ENCODE results near the gene PALMD. TPM values are rescaled to one million over a fixed set of nuclear protein-coding genes. Genes with fewer than 3 reads are reported as not detected.
A peak's percentile ranks its signal among the peaks of the same experiment; 100 is the strongest.

Gene PALMD, protein sequence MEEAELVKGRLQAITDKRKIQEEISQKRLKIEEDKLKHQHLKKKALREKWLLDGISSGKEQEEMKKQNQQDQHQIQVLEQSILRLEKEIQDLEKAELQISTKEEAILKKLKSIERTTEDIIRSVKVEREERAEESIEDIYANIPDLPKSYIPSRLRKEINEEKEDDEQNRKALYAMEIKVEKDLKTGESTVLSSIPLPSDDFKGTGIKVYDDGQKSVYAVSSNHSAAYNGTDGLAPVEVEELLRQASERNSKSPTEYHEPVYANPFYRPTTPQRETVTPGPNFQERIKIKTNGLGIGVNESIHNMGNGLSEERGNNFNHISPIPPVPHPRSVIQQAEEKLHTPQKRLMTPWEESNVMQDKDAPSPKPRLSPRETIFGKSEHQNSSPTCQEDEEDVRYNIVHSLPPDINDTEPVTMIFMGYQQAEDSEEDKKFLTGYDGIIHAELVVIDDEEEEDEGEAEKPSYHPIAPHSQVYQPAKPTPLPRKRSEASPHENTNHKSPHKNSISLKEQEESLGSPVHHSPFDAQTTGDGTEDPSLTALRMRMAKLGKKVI
- not detected for total RNA-seq
- not detected for polyA plus RNA-seq
- 0 reads per million in 6 experiments for total RNA-seq

DNA sequence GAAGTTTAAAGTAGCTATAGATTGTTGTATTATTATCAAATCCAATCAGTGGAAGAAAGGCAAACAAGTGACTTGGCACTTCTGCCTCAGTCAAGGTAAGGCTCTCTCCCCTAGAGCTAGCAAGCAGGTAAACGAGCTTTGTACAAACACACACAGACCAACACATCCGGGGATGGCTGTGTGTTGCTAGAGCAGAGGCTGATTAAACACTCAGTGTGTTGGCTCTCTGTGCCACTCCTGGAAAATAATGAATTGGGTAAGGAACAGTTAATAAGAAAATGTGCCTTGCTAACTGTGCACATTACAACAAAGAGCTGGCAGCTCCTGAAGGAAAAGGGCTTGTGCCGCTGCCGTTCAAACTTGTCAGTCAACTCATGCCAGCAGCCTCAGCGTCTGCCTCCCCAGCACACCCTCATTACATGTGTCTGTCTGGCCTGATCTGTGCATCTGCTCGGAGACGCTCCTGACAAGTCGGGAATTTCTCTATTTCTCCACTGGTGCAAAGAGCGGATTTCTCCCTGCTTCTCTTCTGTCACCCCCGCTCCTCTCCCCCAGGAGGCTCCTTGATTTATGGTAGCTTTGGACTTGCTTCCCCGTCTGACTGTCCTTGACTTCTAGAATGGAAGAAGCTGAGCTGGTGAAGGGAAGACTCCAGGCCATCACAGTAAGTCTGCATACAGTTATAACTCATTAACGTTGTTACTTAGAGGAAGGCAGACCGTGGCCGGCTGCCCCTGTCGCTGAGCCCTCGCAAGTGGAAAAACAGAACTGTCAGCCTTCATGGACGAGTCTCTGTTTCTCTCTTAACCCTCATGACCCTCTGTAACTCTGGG lies at the start of gene PALMD:
Gene PALMD (plus strand): TSS at position 415 of the 833 bp plus-strand sequence. CDS start 205 bp downstream, at position 620.
- H3K27me3 Mint-ChIP-seq = peaks cover 11 to 34% (median 22%) of the 10 kb centered on the region in 5 donors
- no peak for ATAC-seq
- no peaks in the 10 kb centered on the region for H3K36me3 Mint-ChIP-seq
- H3K9me3 Mint-ChIP-seq = peaks cover 0 to 2% (median 0%) of the 10 kb centered on the region in 9 donors
- no peak within 1 kb of the TSS for H3K27ac Mint-ChIP-seq
- H3K4me3 Mint-ChIP-seq = peak within 1 kb of the TSS in 1 of 10 donors; percentile 11
- DNase-seq = no peak
- POLR2A ChIA-PET = no interaction called here
- peaks cover 0 to 6% (median 2%) of the 10 kb centered on the region in 4 donors for H3K4me1 Mint-ChIP-seq

DNA sequence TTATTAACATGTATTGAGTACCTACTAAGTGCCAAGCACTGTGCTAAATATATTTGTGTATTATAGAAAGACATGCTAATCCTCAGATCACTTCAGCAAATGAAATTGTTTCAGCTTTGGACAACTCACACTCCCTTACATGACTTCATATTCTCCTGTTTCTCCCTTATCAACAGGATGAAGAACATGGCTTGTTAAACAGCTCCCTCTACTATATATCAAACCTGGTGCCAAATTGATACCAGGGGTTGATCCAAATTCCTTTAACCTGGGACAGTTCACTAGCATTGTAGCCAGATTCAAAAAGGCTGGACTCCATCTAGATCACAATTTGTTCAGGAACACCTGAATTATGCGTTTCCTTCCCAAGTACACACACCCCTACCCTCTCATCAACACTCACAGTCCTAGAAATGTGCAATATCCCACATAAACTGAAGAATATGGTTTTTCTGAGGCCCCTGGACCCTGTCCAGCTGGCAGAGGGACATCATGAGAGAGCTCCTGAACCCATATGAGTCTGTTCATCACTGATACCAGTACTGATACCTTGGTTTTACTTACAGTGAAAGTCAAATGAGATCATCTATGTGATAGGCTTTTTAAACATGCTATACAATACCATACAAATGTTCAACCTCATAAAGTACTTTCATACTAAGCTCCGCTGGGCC lies 47.0 kb upstream of the PALMD start:
- H3K9me3 Mint-ChIP-seq = peaks cover 0 to 7% (median 0%) of the 10 kb centered on the region in 9 donors
- H3K4me3 Mint-ChIP-seq = no peak overlapping the region
- no peaks in the 10 kb centered on the region for H3K4me1 Mint-ChIP-seq
- H3K27me3 Mint-ChIP-seq = peaks cover 0 to 15% (median 3%) of the 10 kb centered on the region in 5 donors
- ATAC-seq = no peak
- no peak for DNase-seq
- no peak overlapping the region for H3K27ac Mint-ChIP-seq
- H3K36me3 Mint-ChIP-seq = no peaks in the 10 kb centered on the region
- POLR2A ChIA-PET = no interaction called here

DNA sequence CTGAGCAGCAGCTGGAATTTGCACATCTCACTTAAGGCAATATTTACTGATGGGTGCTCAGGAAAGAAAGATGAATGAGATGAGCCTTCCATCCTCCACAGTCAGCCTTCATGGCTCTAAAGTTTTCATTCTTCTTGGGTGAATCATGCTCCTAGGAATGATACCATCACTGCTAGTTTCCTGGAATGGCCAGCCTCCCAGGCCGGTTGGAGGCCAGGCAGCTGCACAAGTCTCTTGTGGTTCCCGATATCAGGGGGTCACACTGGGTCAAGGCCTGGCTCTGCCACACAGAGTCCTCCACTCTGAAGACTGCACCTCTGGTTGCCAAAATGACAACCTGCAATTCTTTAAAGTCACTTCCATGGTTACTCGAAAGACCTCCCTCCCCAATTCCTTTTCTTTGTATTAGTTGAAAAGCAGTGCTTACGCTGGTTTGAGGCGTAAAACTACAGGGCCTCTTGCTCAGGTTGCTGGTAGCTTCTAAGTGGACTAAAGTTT lies 46.2 kb upstream of the PALMD start:
- no peak for ATAC-seq
- Mint-ChIP-seq H3K9me3 (peaks cover 0 to 7% (median 0%) of the 10 kb centered on the region in 9 donors), H3K27me3 (peaks cover 0 to 15% (median 3%) of the 10 kb centered on the region in 5 donors), H3K36me3 (no peaks in the 10 kb centered on the region), H3K4me3 (no peak overlapping the region), H3K27ac (no peak overlapping the region), H3K4me1 (no peaks in the 10 kb centered on the region)
- no peak for DNase-seq
- POLR2A ChIA-PET = no interaction called here

- Mint-ChIP-seq H3K9me3 (peaks cover 0 to 7% (median 0%) of the 10 kb centered on the region in 9 donors), H3K27me3 (peaks cover 0 to 15% (median 3%) of the 10 kb centered on the region in 5 donors), H3K27ac (no peak overlapping the region), H3K4me1 (no peaks in the 10 kb centered on the region), H3K36me3 (no peaks in the 10 kb centered on the region), H3K4me3 (no peak overlapping the region)
- DNase-seq (no peak), ATAC-seq (no peak)
- POLR2A ChIA-PET = no interaction called here
Measured at GRCh38 chr1:99600782-99601181, 45.1 kb upstream of the PALMD start.

DNA sequence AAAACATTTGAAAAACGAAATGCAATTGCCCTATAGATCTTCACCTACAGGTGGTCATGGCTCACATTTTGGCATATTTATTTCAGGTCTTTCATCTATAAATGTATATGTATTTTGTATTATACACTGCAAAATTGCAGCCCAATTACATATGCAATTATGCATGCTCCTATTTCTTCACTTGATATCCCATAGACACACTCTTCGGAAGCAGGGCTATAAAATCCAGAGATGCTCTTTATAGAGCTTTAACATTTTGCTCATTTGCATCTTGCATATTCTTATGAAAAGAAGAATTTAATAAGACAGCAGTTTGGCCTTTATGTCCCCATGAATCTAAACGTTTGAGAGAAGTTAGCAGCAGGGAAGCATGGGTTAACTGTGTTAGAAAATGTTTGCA lies 44.7 kb upstream of the PALMD start:
- peaks cover 0 to 15% (median 3%) of the 10 kb centered on the region in 5 donors for H3K27me3 Mint-ChIP-seq
- no peak overlapping the region for H3K4me3 Mint-ChIP-seq

DNA sequence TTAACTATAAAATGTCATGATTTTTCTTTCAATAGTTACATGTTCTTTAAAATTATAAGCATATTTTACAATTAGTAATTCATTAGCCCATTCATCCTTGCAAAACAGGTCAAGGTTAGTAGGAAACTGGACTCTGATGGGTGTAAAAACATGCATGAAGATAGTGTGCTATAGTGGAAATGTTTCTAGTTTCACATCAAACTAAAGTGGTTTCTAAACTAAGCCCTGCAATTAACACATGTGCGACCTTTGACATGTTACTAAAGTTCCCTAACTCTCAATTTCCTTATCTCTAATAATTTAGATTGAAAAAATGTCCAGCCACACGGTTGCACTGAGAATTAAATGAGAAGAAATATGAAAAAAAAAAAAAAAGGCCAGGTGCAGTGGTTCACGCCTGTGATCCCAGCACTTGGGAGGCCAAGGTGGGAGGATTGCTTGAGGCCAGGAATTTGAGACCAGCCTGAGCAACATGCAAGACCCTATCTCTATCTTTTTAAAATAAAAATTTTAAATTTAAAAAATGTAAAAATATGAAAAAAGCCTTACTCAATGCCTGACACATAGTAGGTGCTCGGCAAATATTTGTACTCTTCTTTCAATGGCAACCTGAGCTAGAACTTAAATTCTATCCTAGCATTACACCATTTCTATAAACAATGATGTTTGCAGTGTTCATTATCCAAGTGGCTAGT lies 44.1 kb upstream of the PALMD start:
- ATAC-seq (no peak), DNase-seq (no peak)
- POLR2A ChIA-PET = no interaction called here
- Mint-ChIP-seq H3K27me3 (peaks cover 0 to 15% (median 3%) of the 10 kb centered on the region in 5 donors), H3K9me3 (peaks cover 0 to 5% (median 0%) of the 10 kb centered on the region in 9 donors), H3K27ac (no peak overlapping the region), H3K36me3 (no peaks in the 10 kb centered on the region), H3K4me3 (no peak overlapping the region), H3K4me1 (no peaks in the 10 kb centered on the region)

More for the DNA sequence above, 44.7 kb upstream of the PALMD start:
- POLR2A ChIA-PET = no interaction called here
- H3K4me1 Mint-ChIP-seq = no peaks in the 10 kb centered on the region
- DNase-seq = no peak
- no peak for ATAC-seq
- no peaks in the 10 kb centered on the region for H3K36me3 Mint-ChIP-seq
- H3K9me3 Mint-ChIP-seq = peaks cover 0 to 7% (median 0%) of the 10 kb centered on the region in 9 donors
- H3K27ac Mint-ChIP-seq = no peak overlapping the region

- H3K27ac Mint-ChIP-seq = no peak overlapping the region
- H3K4me1 Mint-ChIP-seq = no peaks in the 10 kb centered on the region
- POLR2A ChIA-PET = no interaction called here
- DNase-seq (no peak), ATAC-seq (no peak)
- peaks cover 0 to 9% (median 2%) of the 10 kb centered on the region in 5 donors for H3K27me3 Mint-ChIP-seq
- no peaks in the 10 kb centered on the region for H3K36me3 Mint-ChIP-seq
- H3K9me3 Mint-ChIP-seq = peaks cover 0 to 2% (median 0%) of the 10 kb centered on the region in 9 donors
- H3K4me3 Mint-ChIP-seq = no peak overlapping the region
Measured at GRCh38 chr1:99602404-99602969, 43.4 kb upstream of the PALMD start.

DNA sequence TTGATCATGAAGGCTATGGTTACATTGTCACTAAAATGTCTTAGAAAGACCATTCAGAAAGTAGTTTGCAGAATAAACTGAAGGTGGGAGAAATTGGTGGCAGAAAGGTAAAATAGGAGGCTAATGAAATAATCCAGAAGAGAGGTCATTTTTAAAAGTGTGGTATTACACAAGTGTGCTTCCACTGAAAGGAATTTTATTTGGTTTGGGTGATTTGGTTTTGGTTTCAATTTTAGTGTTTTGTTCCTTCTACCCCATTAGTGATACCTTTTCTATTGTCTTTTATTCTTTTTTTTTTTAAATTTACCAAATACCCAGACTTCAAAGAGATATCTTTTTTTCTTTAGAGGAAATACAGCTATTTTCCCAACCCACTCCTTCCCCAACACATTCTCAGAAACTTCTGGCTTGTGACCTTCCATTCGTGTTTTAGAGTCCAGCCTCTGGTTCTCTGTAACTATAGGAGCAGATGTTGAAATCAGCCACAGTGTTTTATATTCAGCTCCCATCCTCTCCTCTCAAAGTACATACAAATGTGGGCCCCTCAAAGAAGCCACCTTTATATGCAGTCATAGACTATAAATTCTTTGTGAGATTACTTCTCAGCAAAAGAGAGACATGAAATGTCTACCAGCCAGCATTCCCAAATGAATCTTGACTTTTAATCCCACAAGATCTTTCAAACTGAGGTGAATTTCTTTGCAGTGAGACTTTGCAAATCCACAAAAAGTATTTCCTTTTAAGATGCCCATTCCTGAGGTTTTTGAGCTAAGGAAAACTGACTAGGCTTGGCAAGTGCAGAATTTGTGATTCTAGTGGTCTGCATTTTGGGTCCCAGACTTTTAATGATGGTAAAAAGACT lies 42.0 kb upstream of the PALMD start:
- no peak overlapping the region for H3K4me3 Mint-ChIP-seq
- H3K36me3 Mint-ChIP-seq = no peaks in the 10 kb centered on the region
- peaks cover 0 to 15% (median 4%) of the 10 kb centered on the region in 9 donors for H3K9me3 Mint-ChIP-seq
- ATAC-seq = no peak
- no peak overlapping the region for H3K27ac Mint-ChIP-seq
- no peaks in the 10 kb centered on the region for H3K4me1 Mint-ChIP-seq
- no peak for DNase-seq
- POLR2A ChIA-PET = no interaction called here
- H3K27me3 Mint-ChIP-seq = peaks cover 0 to 8% (median 0%) of the 10 kb centered on the region in 5 donors

- Mint-ChIP-seq H3K36me3 (no peaks in the 10 kb centered on the region), H3K9me3 (peaks cover 0 to 21% (median 4%) of the 10 kb centered on the region in 9 donors), H3K4me1 (no peaks in the 10 kb centered on the region), H3K27me3 (peaks cover 0 to 10% (median 0%) of the 10 kb centered on the region in 5 donors), H3K4me3 (no peak overlapping the region), H3K27ac (no peak overlapping the region)
- no peak for DNase-seq
- POLR2A ChIA-PET = no interaction called here
- no peak for ATAC-seq
Measured at GRCh38 chr1:99606306-99606705, 39.6 kb upstream of the PALMD start.

DNA sequence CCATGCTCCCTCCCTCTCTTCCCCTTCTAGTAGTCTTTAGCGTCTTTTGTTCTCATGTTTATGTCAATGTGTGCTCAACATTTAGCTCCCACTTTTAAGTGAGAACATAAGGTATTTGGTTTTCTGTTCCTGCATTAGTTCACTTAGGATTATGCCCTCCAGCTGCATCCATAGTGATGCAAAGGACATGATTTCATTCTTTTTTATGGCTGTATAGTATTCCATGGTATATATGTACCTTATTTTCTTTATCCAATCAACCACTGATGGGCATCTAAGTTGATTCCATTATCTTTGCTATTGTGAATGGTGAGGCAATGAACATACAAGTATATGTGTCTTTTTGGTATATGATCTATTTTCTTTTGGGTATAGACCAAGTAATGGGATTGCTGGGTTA lies 38.3 kb upstream of the PALMD start:
- Mint-ChIP-seq H3K27ac (no peak overlapping the region), H3K4me3 (no peak overlapping the region)

DNA sequence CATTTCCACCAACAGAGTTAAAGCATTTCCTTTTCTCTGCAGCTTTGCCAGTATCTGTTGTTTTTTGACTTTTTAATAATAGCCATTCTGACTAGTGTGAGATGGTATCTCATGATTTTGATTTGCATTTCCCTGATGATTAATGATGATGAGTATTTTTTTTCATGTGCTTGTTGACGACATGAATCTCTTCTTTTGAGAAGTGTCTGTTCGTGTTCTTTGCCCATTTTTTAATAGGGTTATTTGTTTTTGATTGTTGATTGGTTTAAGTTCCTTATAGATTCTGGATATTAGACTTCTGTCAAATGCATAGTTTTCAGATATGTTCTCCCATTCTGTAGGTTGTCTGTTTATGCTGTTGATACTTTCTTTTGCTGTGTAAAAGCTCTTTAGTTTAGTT lies 37.9 kb upstream of the PALMD start:
- Mint-ChIP-seq H3K9me3 (peaks cover 0 to 21% (median 4%) of the 10 kb centered on the region in 9 donors), H3K27me3 (peaks cover 0 to 10% (median 4%) of the 10 kb centered on the region in 5 donors), H3K36me3 (no peaks in the 10 kb centered on the region), H3K4me1 (no peaks in the 10 kb centered on the region), H3K27ac (no peak overlapping the region), H3K4me3 (no peak overlapping the region)
- POLR2A ChIA-PET = no interaction called here
- ATAC-seq = no peak
- DNase-seq = no peak

More for the DNA sequence above, 38.3 kb upstream of the PALMD start:
- ATAC-seq (no peak), DNase-seq (no peak)
- POLR2A ChIA-PET = no interaction called here
- no peaks in the 10 kb centered on the region for H3K4me1 Mint-ChIP-seq
- peaks cover 0 to 21% (median 4%) of the 10 kb centered on the region in 9 donors for H3K9me3 Mint-ChIP-seq
- H3K27me3 Mint-ChIP-seq = peaks cover 0 to 10% (median 4%) of the 10 kb centered on the region in 5 donors
- H3K36me3 Mint-ChIP-seq = no peaks in the 10 kb centered on the region
